GM23248 (cell line): ENCODE data around the gene SGSM2.

Experiments used
- EZH2 ChIP-seq: fragments of 200-600 bp; sonication (generic); IDR thresholded peaks from 2 replicates; pipeline ENCODE4 v1.6.1; 2018; ENCODE audit warnings: antibody characterized with exemption, mild to moderate bottlenecking; ENCODE audit not compliant: insufficient read depth, poor library complexity, severe bottlenecking
- EZH2phosphoT487 ChIP-seq: fragments of 200-600 bp; sonication (generic); IDR thresholded peaks from 2 replicates; pipeline ENCODE4 v1.6.1; 2018; ENCODE audit warnings: antibody characterized with exemption, moderate library complexity, mild to moderate bottlenecking, low read depth; ENCODE audit not compliant: insufficient read depth

GRCh38 chr17:2380950-2381649, 43.8 kb downstream of the SGSM2 start:
- TF ChIP-seq EZH2: no peak
- no peak for TF ChIP-seq EZH2phosphoT487
